Adipocyte (in vitro differentiated cells): ENCODE data around the gene SOD3.

Source experiments
- DNase-seq: peaks from one replicate; pipeline ENCODE4 v3.0.0-alpha.2; 2015; ENCODE audit warnings: low read depth
- H3K27me3 ChIP-seq: replicated peaks from 2 replicates; pipeline ENCODE4 v1.7.0; 2013; ENCODE audit warnings: mild to moderate bottlenecking, low read length, moderate library complexity; ENCODE audit not compliant: control insufficient read depth, insufficient read depth
- H3K36me3 ChIP-seq: 2 replicates; pipeline ENCODE4 v1.7.0; 2013; ENCODE audit warnings: low read length, mild to moderate bottlenecking, moderate library complexity; ENCODE audit not compliant: control insufficient read depth, insufficient read depth, severe bottlenecking
- H3K4me1 ChIP-seq: 2 replicates; pipeline ENCODE4 v1.7.0; 2013; ENCODE audit warnings: mild to moderate bottlenecking, low read length, moderate library complexity; ENCODE audit not compliant: control insufficient read depth, insufficient read depth
- H3K4me3 ChIP-seq: 2 replicates; pipeline ENCODE4 v1.7.0; 2013; ENCODE audit warnings: mild to moderate bottlenecking, low read length, moderate library complexity
- H3K9ac ChIP-seq: 2 replicates; pipeline ENCODE4 v1.7.0; 2013; ENCODE audit warnings: mild to moderate bottlenecking, low read length, moderate library complexity
- H3K9me3 ChIP-seq: 2 replicates; pipeline ENCODE4 v1.7.0; 2013; ENCODE audit warnings: mild to moderate bottlenecking, low read length, moderate library complexity; ENCODE audit not compliant: control insufficient read depth

SOD3 gene

GRCh38 chr4:24765376-24765988 lies 29.9 kb upstream of the SOD3 start:
- H3K27me3 ChIP-seq: no peaks in the 10 kb centered on the region
- no peaks in the 10 kb centered on the region for H3K36me3 ChIP-seq
- H3K4me3 ChIP-seq: no peak overlapping the region
- no peaks in the 10 kb centered on the region for H3K9me3 ChIP-seq
- H3K9ac ChIP-seq: no peak overlapping the region
- peak; percentile 66 for DNase-seq
- peaks cover 20% of the 10 kb centered on the region for H3K4me1 ChIP-seq

- DNase-seq: no peak
- H3K27me3 ChIP-seq: no peaks in the 10 kb centered on the region
- no peak overlapping the region for H3K4me3 ChIP-seq
- no peaks in the 10 kb centered on the region for H3K9me3 ChIP-seq
- peaks cover 29% of the 10 kb centered on the region for H3K4me1 ChIP-seq
- no peak overlapping the region for H3K9ac ChIP-seq
- no peaks in the 10 kb centered on the region for H3K36me3 ChIP-seq
These were observed 27.4 kb upstream of the SOD3 start for GRCh38 chr4:24768006-24768405.

- no peak overlapping the region for H3K4me3 ChIP-seq
- peaks cover 25% of the 10 kb centered on the region for H3K4me1 ChIP-seq
- no peak for DNase-seq
- no peak overlapping the region for H3K9ac ChIP-seq
- no peaks in the 10 kb centered on the region for H3K36me3 ChIP-seq
- no peaks in the 10 kb centered on the region for H3K9me3 ChIP-seq
- no peaks in the 10 kb centered on the region for H3K27me3 ChIP-seq
These were observed 26.8 kb upstream of the SOD3 start for GRCh38 chr4:24768604-24769003.

GRCh38 chr4:24769571-24769970 lies 25.8 kb upstream of the SOD3 start:
- no peak overlapping the region for H3K9ac ChIP-seq
- peaks cover 23% of the 10 kb centered on the region for H3K4me1 ChIP-seq
- no peaks in the 10 kb centered on the region for H3K27me3 ChIP-seq
- no peaks in the 10 kb centered on the region for H3K36me3 ChIP-seq
- no peaks in the 10 kb centered on the region for H3K9me3 ChIP-seq
- no peak for DNase-seq
- no peak overlapping the region for H3K4me3 ChIP-seq

GRCh38 chr4:24770032-24770584 lies 25.3 kb upstream of the SOD3 start:
- H3K9ac ChIP-seq: no peak overlapping the region
- H3K9me3 ChIP-seq: no peaks in the 10 kb centered on the region
- no peaks in the 10 kb centered on the region for H3K36me3 ChIP-seq
- DNase-seq: peak; percentile 32
- H3K27me3 ChIP-seq: no peaks in the 10 kb centered on the region
- no peak overlapping the region for H3K4me3 ChIP-seq
- peaks cover 29% of the 10 kb centered on the region for H3K4me1 ChIP-seq

- no peak for DNase-seq
- H3K4me1 ChIP-seq: peaks cover 34% of the 10 kb centered on the region
- H3K27me3 ChIP-seq: no peaks in the 10 kb centered on the region
- H3K4me3 ChIP-seq: no peak overlapping the region
- H3K9ac ChIP-seq: no peak overlapping the region
- H3K9me3 ChIP-seq: no peaks in the 10 kb centered on the region
- H3K36me3 ChIP-seq: no peaks in the 10 kb centered on the region
These were observed 24.7 kb upstream of the SOD3 start for GRCh38 chr4:24770667-24771066.

- Histone ChIP-seq H3K36me3 (no peaks in the 10 kb centered on the region), H3K9me3 (no peaks in the 10 kb centered on the region)
These were observed 24.1 kb upstream of the SOD3 start for GRCh38 chr4:24771241-24771640.

GRCh38 chr4:24772061-24772705 lies 23.2 kb upstream of the SOD3 start:
- no peaks in the 10 kb centered on the region for H3K9me3 ChIP-seq
- H3K4me3 ChIP-seq: no peak overlapping the region
- peaks cover 36% of the 10 kb centered on the region for H3K4me1 ChIP-seq
- no peaks in the 10 kb centered on the region for H3K27me3 ChIP-seq
- DNase-seq: no peak
- no peaks in the 10 kb centered on the region for H3K36me3 ChIP-seq
- H3K9ac ChIP-seq: no peak overlapping the region

More at GRCh38 chr4:24771241-24771640, 24.1 kb upstream of the SOD3 start:
- no peaks in the 10 kb centered on the region for H3K27me3 ChIP-seq
- H3K4me1 ChIP-seq: peaks cover 35% of the 10 kb centered on the region
- H3K9ac ChIP-seq: no peak overlapping the region
- DNase-seq: no peak
- no peak overlapping the region for H3K4me3 ChIP-seq

- no peaks in the 10 kb centered on the region for H3K36me3 ChIP-seq
- peaks cover 44% of the 10 kb centered on the region for H3K4me1 ChIP-seq
- H3K9ac ChIP-seq: no peak overlapping the region
- H3K4me3 ChIP-seq: no peak overlapping the region
- DNase-seq: no peak
- no peaks in the 10 kb centered on the region for H3K9me3 ChIP-seq
- no peaks in the 10 kb centered on the region for H3K27me3 ChIP-seq
These were observed 22.4 kb upstream of the SOD3 start for GRCh38 chr4:24772952-24773351.

- Histone ChIP-seq H3K9me3 (no peaks in the 10 kb centered on the region), H3K36me3 (no peaks in the 10 kb centered on the region), H3K4me1 (peaks cover 56% of the 10 kb centered on the region), H3K9ac (no peak overlapping the region), H3K27me3 (no peaks in the 10 kb centered on the region), H3K4me3 (no peak overlapping the region)
- peak; percentile 51 for DNase-seq
These were observed 20.9 kb upstream of the SOD3 start for GRCh38 chr4:24774452-24774851.

GRCh38 chr4:24775032-24775605 lies 20.3 kb upstream of the SOD3 start:
- Histone ChIP-seq H3K9ac (no peak overlapping the region), H3K9me3 (no peaks in the 10 kb centered on the region), H3K36me3 (no peaks in the 10 kb centered on the region), H3K4me1 (peaks cover 52% of the 10 kb centered on the region), H3K4me3 (no peak overlapping the region), H3K27me3 (no peaks in the 10 kb centered on the region)
- peak; percentile 82 for DNase-seq
